MM.1S (cell line): ENCODE results near the gene UCP2.

Experiments used
- DNase-seq: peaks from one replicate; pipeline ENCODE4 v3.0.0-alpha.2; 2015
- H2AFZ ChIP-seq: fragments of 300-600 bp; sonication (generic); 2 replicates; pipeline ENCODE4 v1.6.0; 2016; ENCODE audit warnings: antibody characterized with exemption, low read length
- H3F3A ChIP-seq: fragments of 300-600 bp; sonication (generic); 2 replicates; pipeline ENCODE4 v1.6.1; 2016; ENCODE audit warnings: mild to moderate bottlenecking, antibody characterized with exemption, low read length, moderate library complexity, mixed read lengths; ENCODE audit not compliant: insufficient read depth
- H3K27ac ChIP-seq: fragments of 300-600 bp; sonication (generic); 2 replicates; pipeline ENCODE4 v1.5.1; 2016; ENCODE audit warnings: mild to moderate bottlenecking, low read length
- H3K27me3 ChIP-seq: fragments of 300-600 bp; sonication (generic); replicated peaks from 2 replicates; pipeline ENCODE4 v1.6.0; 2016; ENCODE audit warnings: low read length; ENCODE audit not compliant: insufficient read depth
- H3K36me3 ChIP-seq: fragments of 300-600 bp; sonication (generic); replicated peaks from 2 replicates; pipeline ENCODE4 v1.6.1; 2016; ENCODE audit warnings: mild to moderate bottlenecking, low read length, mixed read lengths; ENCODE audit not compliant: insufficient read depth
- H3K4me1 ChIP-seq: fragments of 300-600 bp; sonication (generic); 2 replicates; pipeline ENCODE4 v1.6.1; 2016; ENCODE audit warnings: low read length, mixed read lengths
- H3K4me2 ChIP-seq: fragments of 300-600 bp; sonication (generic); 2 replicates; pipeline ENCODE4 v1.6.0; 2016; ENCODE audit warnings: low read depth, low read length
- H3K4me3 ChIP-seq: fragments of 300-600 bp; sonication (generic); 2 replicates; pipeline ENCODE4 v1.5.1; 2016; ENCODE audit warnings: low read length, mixed read lengths
- H3K79me2 ChIP-seq: fragments of 300-600 bp; sonication (generic); 2 replicates; pipeline ENCODE4 v1.6.1; 2016; ENCODE audit warnings: mixed run types, low read length, mixed read lengths
- H3K9ac ChIP-seq: fragments of 300-600 bp; sonication (generic); 2 replicates; pipeline ENCODE4 v1.6.1; 2016; ENCODE audit warnings: low read length, mixed read lengths
- H3K9me2 ChIP-seq: fragments of 300-600 bp; sonication (generic); replicated peaks from 2 replicates; pipeline ENCODE4 v1.6.1; 2016; ENCODE audit warnings: mild to moderate bottlenecking, low read length, mixed read lengths; ENCODE audit not compliant: insufficient read depth
- H3K9me3 ChIP-seq: fragments of 300-600 bp; sonication (generic); replicated peaks from 2 replicates; pipeline ENCODE4 v1.6.1; 2016; ENCODE audit warnings: mild to moderate bottlenecking, low read length, mixed read lengths; ENCODE audit not compliant: insufficient read depth
- H4K20me1 ChIP-seq: fragments of 300-600 bp; sonication (generic); 2 replicates; pipeline ENCODE4 v1.6.1; 2016; ENCODE audit warnings: mild to moderate bottlenecking, low read length, moderate library complexity, mixed read lengths; ENCODE audit not compliant: insufficient read depth
- CTCF ChIP-seq: fragments of 300-600 bp; sonication (generic); IDR thresholded peaks from 2 replicates; pipeline ENCODE4 v1.5.1; 2016; ENCODE audit warnings: antibody characterized with exemption, low read length, mixed read lengths
- EZH2 ChIP-seq: fragments of 300-600 bp; sonication (generic); optimal IDR thresholded peaks from 2 replicates; pipeline ENCODE3; 2017; ENCODE audit warnings: low read depth, mild to moderate bottlenecking, antibody characterized with exemption, low read length, mixed read lengths
- EZH2phosphoT487 ChIP-seq: fragments of 300-600 bp; sonication (generic); IDR thresholded peaks from 2 replicates; pipeline ENCODE4 v1.6.1; 2018; ENCODE audit warnings: antibody characterized with exemption, low read length

Gene UCP2

GRCh38 chr11:74024261-74025029, 41.8 kb upstream of the UCP2 start:
- TF ChIP-seq EZH2phosphoT487 (no peak), CTCF (no peak), EZH2 (no peak)
- Histone ChIP-seq H3K4me2 (no peak overlapping the region), H3K9ac (no peak overlapping the region), H2AFZ (no peak overlapping the region), H3K36me3 (no peaks in the 10 kb centered on the region), H3K79me2 (no peaks in the 10 kb centered on the region), H3K4me3 (no peak overlapping the region), H4K20me1 (no peaks in the 10 kb centered on the region), H3K9me2 (no peaks in the 10 kb centered on the region), H3K27me3 (no peaks in the 10 kb centered on the region), H3K4me1 (peaks cover under 1% of the 10 kb centered on the region; the same call in 1 of the 2 replicates), H3K27ac (no peak overlapping the region), H3F3A (no peaks in the 10 kb centered on the region), H3K9me3 (no peaks in the 10 kb centered on the region)
- no peak for DNase-seq

- no peak overlapping the region for H2AFZ ChIP-seq
- no peaks in the 10 kb centered on the region for H3K36me3 ChIP-seq
- H3K79me2 ChIP-seq = no peaks in the 10 kb centered on the region
- H4K20me1 ChIP-seq = no peaks in the 10 kb centered on the region
- no peaks in the 10 kb centered on the region for H3F3A ChIP-seq
- H3K9me3 ChIP-seq = no peaks in the 10 kb centered on the region
- H3K4me3 ChIP-seq = no peak overlapping the region
- no peak overlapping the region for H3K4me2 ChIP-seq
- H3K27me3 ChIP-seq = no peaks in the 10 kb centered on the region
- no peaks in the 10 kb centered on the region; the same call in 1 of the 2 replicates for H3K4me1 ChIP-seq
- no peak overlapping the region for H3K9ac ChIP-seq
- H3K27ac ChIP-seq = no peak overlapping the region
- DNase-seq = no peak
- TF ChIP-seq CTCF (no peak), EZH2phosphoT487 (no peak), EZH2 (no peak)
- no peaks in the 10 kb centered on the region for H3K9me2 ChIP-seq
Measured at GRCh38 chr11:74023276-74023675, 40.6 kb upstream of the UCP2 start.

- Histone ChIP-seq H3K4me2 (no peak overlapping the region), H3F3A (no peaks in the 10 kb centered on the region), H3K9ac (no peak overlapping the region), H3K27me3 (no peaks in the 10 kb centered on the region), H3K9me3 (no peaks in the 10 kb centered on the region), H3K79me2 (no peaks in the 10 kb centered on the region), H3K36me3 (no peaks in the 10 kb centered on the region), H3K4me3 (no peak overlapping the region), H2AFZ (no peak overlapping the region), H3K27ac (no peak overlapping the region), H3K4me1 (no peaks in the 10 kb centered on the region; the same call in 1 of the 2 replicates), H3K9me2 (no peaks in the 10 kb centered on the region), H4K20me1 (no peaks in the 10 kb centered on the region)
- no peak for DNase-seq
- TF ChIP-seq CTCF (no peak), EZH2 (no peak), EZH2phosphoT487 (no peak)
Measured at GRCh38 chr11:74022546-74022945, 39.9 kb upstream of the UCP2 start.
